Gastroesophageal sphincter (tissue), 3 donors: Measurements from ENCODE around the gene NR3C2.

Experiments
- POLR2AphosphoS5 ChIP-seq: sonication (generic); formaldehyde crosslinking; IDR thresholded peaks from one replicate; pipeline ENCODE4 v1.6.1; 2017; ENCODE audit warnings: antibody characterized with exemption
- TF ChIP-seq, protein P1 (sequence below), 4 experiments: fragments of 200-600 bp in 2 of 4; fragments of 450-650 bp in 2 of 4; sonication (generic) in 1 of 4; IDR thresholded peaks; one replicate each; pipeline ENCODE4 v1.5.1; 2017 to 2019; ENCODE audit warnings: antibody characterized with exemption in 4 of 4, mild to moderate bottlenecking in 2 of 4, moderate library complexity in 2 of 4

GRCh38 chr4:148380291-148380690 is 61.9 kb downstream of the NR3C2 start:
- TF ChIP-seq, protein P1, sequence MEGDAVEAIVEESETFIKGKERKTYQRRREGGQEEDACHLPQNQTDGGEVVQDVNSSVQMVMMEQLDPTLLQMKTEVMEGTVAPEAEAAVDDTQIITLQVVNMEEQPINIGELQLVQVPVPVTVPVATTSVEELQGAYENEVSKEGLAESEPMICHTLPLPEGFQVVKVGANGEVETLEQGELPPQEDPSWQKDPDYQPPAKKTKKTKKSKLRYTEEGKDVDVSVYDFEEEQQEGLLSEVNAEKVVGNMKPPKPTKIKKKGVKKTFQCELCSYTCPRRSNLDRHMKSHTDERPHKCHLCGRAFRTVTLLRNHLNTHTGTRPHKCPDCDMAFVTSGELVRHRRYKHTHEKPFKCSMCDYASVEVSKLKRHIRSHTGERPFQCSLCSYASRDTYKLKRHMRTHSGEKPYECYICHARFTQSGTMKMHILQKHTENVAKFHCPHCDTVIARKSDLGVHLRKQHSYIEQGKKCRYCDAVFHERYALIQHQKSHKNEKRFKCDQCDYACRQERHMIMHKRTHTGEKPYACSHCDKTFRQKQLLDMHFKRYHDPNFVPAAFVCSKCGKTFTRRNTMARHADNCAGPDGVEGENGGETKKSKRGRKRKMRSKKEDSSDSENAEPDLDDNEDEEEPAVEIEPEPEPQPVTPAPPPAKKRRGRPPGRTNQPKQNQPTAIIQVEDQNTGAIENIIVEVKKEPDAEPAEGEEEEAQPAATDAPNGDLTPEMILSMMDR (IDR thresholded peaks at IDR 0.05), result no peak
- no peak for TF ChIP-seq POLR2AphosphoS5
